PC-9 (cell line): ENCODE measurements around the gene FAM120B. TPM values are rescaled to one million over a fixed set of nuclear protein-coding genes. Genes with fewer than 3 reads are reported as not detected.

Experiments
- BruUV-seq: library from RNA; stranded (reverse); fragments of 400-500 nt; replicated peaks from 2 replicates; lab custom pipeline; 2021; lab: Mats Ljungman, UMichigan
- CTCF ChIA-PET: fragments of 300-600 bp; sonication (Branson Sonifier 250); formaldehyde crosslinking; loops from one replicate; lab custom pipeline; 2022; ENCODE audit warnings: antibody characterized with exemption; lab: Charles Lee
- POLR2A ChIA-PET: fragments of 300-600 bp; sonication (Branson Sonifier 250); formaldehyde crosslinking; loops from one replicate; lab custom pipeline; 2022; ENCODE audit warnings: antibody characterized with exemption; ENCODE audit not compliant: unreplicated experiment; lab: Charles Lee
- DNase-seq, 2 experiments: peaks; one replicate each; pipeline versions ENCODE4 v3.0.0 to v3.0.0-alpha.2; 2015 to 2022; ENCODE audit warnings: mixed read lengths in 1 of 2
- H2AFZ ChIP-seq: fragments of 200-600 bp; sonication (generic); 2 replicates; pipeline ENCODE4 v1.8.1; 2017; ENCODE audit warnings: antibody characterized with exemption
- H3F3A ChIP-seq: fragments of 200-600 bp; sonication (generic); 2 replicates; pipeline ENCODE4 v1.8.1; 2017; ENCODE audit warnings: antibody characterized with exemption, mild to moderate bottlenecking, low read depth; ENCODE audit not compliant: insufficient read depth
- H3K27ac ChIP-seq: fragments of 200-600 bp; sonication (generic); 2 replicates; pipeline ENCODE4 v1.6.1; 2016; ENCODE audit warnings: mixed run types
- H3K27me3 ChIP-seq: fragments of 200-600 bp; sonication (generic); 2 replicates; pipeline ENCODE4 v1.6.1; 2016; ENCODE audit warnings: low read depth, mixed run types; ENCODE audit not compliant: insufficient read depth
- H3K36me3 ChIP-seq: fragments of 200-600 bp; sonication (generic); 2 replicates; pipeline ENCODE4 v1.6.1; 2016; ENCODE audit warnings: low read depth, mixed run types
- H3K4me1 ChIP-seq: fragments of 200-600 bp; sonication (generic); replicated peaks from 2 replicates; pipeline ENCODE4 v1.6.1; 2016; ENCODE audit warnings: mixed run types; ENCODE audit not compliant: insufficient read depth
- H3K4me2 ChIP-seq: fragments of 200-600 bp; sonication (generic); 2 replicates; pipeline ENCODE4 v1.6.1; 2017; ENCODE audit warnings: mixed run types
- H3K4me3 ChIP-seq: fragments of 200-600 bp; sonication (generic); 2 replicates; pipeline ENCODE4 v1.6.1; 2016; ENCODE audit warnings: mixed run types
- H3K79me2 ChIP-seq: fragments of 200-600 bp; sonication (generic); 2 replicates; pipeline ENCODE4 v1.6.1; 2017; ENCODE audit warnings: low read depth, mixed run types
- H3K9me2 ChIP-seq: fragments of 200-600 bp; sonication (generic); 2 replicates; pipeline ENCODE4 v1.8.1; 2017; ENCODE audit warnings: mild to moderate bottlenecking; ENCODE audit not compliant: insufficient read depth
- H3K9me3 ChIP-seq: fragments of 200-600 bp; sonication (generic); 2 replicates; pipeline ENCODE4 v1.8.1; 2016; ENCODE audit warnings: low read depth; ENCODE audit not compliant: insufficient read depth
- H4K20me1 ChIP-seq: fragments of 200-600 bp; sonication (generic); 2 replicates; pipeline ENCODE4 v1.8.1; 2017; ENCODE audit not compliant: insufficient read depth
- EZH2 ChIP-seq: fragments of 200-600 bp; sonication (generic); IDR thresholded peaks from 2 replicates; pipeline ENCODE4 v1.8.0; 2017; ENCODE audit warnings: antibody characterized with exemption, low read depth
- intact Hi-C: fragments of 100-400 bp; cut with micrococcal nuclease; formaldehyde crosslinking; loops from one replicate; pipeline ENCODE4 v1.10.0; 2022; ENCODE audit not compliant: unreplicated experiment
- total RNA-seq: library from RNA; stranded (reverse); gene quantifications from 2 replicates; pipeline ENCODE4 v1.2.3, GENCODE V29; 2021
- TF ChIP-seq, protein P1 (sequence below): fragments of 200-600 bp; sonication (generic); conservative IDR thresholded peaks from 2 replicates; pipeline ENCODE4 v1.6.1; 2017; ENCODE audit warnings: mixed run types, antibody characterized with exemption, mild to moderate bottlenecking, moderate library complexity

FAM120B gene
- total RNA-seq, 1 experiment from 2014 or later: 14.3 TPM

DNA sequence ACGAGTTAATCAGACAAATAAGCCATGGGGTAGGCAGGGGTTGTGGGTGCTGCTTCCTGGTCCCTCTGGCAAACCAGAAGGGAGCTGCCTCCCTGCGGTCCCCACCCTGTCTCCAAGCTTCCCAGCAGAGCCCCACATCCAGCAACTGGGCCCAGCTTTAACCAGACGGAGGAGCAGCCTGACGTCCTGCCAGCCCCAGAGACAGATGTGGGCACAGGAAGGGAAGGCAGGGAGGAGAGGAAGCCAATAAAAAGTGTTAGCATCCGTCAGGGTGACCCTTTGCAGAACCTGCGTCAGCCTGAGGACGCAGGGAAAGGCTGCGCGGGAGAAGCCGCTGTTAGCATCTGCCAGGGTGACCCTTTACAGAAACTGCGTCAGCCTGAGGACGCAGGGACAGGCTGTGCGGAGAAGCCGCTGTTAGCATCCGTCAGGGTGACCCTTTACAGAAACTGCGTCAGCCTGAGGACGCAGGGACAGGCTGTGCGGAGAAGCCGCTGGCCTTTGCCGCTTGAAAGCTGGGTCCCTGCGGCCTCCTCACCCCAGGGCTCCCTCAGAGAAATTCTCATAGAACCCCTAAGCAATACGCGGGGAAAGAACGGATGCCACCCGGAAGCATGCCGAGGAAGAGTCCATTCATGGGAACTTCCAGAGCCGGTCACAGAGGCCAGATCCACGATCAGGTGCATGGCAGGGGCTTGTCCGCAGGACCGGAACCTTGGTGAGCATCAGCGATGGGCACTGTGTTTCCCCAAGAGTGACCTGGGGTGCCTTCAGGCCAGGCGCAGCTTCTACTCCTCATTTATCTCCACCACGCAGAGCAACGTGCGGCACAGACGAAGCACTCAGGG lies 31.6 kb upstream of the FAM120B start:
- intact Hi-C loops: no loop called here
- no peaks in the 10 kb centered on the region for H3K9me2 ChIP-seq
- H3K27ac ChIP-seq: no peak overlapping the region
- H3K9me3 ChIP-seq: no peaks in the 10 kb centered on the region
- no peaks in the 10 kb centered on the region for H3K36me3 ChIP-seq
- no peaks in the 10 kb centered on the region for H3K4me1 ChIP-seq
- H3K4me3 ChIP-seq: no peak overlapping the region
- CTCF ChIA-PET: no interaction called here
- no peak overlapping the region for H3K4me2 ChIP-seq
- H2AFZ ChIP-seq: no peak overlapping the region
- POLR2A ChIA-PET: no interaction called here
- H3F3A ChIP-seq: no peaks in the 10 kb centered on the region
- peaks cover 81% of the 10 kb centered on the region for H3K27me3 ChIP-seq
- BruUV-seq: no TSS peak
- no peaks in the 10 kb centered on the region for H3K79me2 ChIP-seq
- TF ChIP-seq, protein P1, sequence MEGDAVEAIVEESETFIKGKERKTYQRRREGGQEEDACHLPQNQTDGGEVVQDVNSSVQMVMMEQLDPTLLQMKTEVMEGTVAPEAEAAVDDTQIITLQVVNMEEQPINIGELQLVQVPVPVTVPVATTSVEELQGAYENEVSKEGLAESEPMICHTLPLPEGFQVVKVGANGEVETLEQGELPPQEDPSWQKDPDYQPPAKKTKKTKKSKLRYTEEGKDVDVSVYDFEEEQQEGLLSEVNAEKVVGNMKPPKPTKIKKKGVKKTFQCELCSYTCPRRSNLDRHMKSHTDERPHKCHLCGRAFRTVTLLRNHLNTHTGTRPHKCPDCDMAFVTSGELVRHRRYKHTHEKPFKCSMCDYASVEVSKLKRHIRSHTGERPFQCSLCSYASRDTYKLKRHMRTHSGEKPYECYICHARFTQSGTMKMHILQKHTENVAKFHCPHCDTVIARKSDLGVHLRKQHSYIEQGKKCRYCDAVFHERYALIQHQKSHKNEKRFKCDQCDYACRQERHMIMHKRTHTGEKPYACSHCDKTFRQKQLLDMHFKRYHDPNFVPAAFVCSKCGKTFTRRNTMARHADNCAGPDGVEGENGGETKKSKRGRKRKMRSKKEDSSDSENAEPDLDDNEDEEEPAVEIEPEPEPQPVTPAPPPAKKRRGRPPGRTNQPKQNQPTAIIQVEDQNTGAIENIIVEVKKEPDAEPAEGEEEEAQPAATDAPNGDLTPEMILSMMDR: no peak
- TF ChIP-seq EZH2: no peak
- no peaks in the 10 kb centered on the region for H4K20me1 ChIP-seq
- DNase-seq: no peak

GRCh38 chr6:170276369-170277057 lies 30.0 kb upstream of the FAM120B start:
- H3F3A ChIP-seq: no peaks in the 10 kb centered on the region
- TF ChIP-seq EZH2: no peak
- TF ChIP-seq, protein P1: no peak
- H3K9me3 ChIP-seq: no peaks in the 10 kb centered on the region
- H3K36me3 ChIP-seq: no peaks in the 10 kb centered on the region
- peaks cover 88% of the 10 kb centered on the region for H3K27me3 ChIP-seq
- ChIA-PET CTCF (no interaction called here), POLR2A (no interaction called here)
- BruUV-seq: no TSS peak
- no peak for DNase-seq
- H3K4me1 ChIP-seq: no peaks in the 10 kb centered on the region
- no peak overlapping the region for H3K4me2 ChIP-seq
- H3K27ac ChIP-seq: no peak overlapping the region
- intact Hi-C loops: no loop called here
- H2AFZ ChIP-seq: no peak overlapping the region
- H4K20me1 ChIP-seq: no peaks in the 10 kb centered on the region
- H3K79me2 ChIP-seq: no peaks in the 10 kb centered on the region
- no peak overlapping the region for H3K4me3 ChIP-seq
- no peaks in the 10 kb centered on the region for H3K9me2 ChIP-seq

DNA sequence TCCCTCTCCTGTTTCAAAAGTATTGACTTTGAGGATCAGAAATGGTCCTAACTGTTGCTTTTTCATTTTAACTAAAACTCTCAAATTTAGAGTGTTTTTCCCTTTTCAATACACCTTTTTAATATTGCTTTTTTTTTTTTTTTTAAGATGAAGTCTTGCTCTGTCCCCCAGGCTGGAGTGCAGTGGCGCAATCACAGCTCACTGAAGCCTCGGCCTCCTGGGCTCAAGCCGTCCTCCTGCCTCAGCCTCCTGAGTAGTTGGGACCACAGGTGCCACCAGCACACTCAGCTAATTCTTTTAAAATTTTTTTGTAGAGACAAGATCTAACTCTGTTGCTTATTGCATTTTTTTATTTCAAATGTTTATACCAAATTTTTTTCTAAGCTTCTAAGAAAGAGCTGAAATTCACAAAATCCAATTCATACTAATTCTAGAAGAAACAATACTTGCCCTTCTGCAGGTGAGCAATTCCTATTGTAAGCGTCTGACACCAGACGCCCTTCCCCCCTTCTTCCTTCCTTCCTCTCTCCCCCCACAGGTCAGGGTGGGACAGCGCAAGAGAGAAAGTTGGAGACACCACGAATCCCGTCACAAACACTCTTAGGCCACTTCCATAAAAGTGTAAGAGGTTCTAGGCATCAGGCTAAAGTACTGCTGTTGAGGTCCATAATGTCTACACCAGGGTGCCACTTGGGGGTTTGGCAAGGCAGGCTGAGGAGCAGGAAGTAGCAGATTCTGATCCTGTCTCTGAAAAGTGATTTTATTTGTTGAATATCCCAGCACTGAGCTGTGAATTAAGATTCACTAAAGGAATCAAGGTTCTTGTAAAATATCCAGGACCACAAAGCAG lies 28.4 kb upstream of the FAM120B start:
- Histone ChIP-seq H3K79me2 (no peaks in the 10 kb centered on the region), H3K27me3 (peaks cover 85% of the 10 kb centered on the region), H3K36me3 (no peaks in the 10 kb centered on the region), H3K4me1 (no peaks in the 10 kb centered on the region), H3F3A (no peaks in the 10 kb centered on the region), H3K4me3 (no peak overlapping the region), H3K27ac (no peak overlapping the region), H3K9me3 (no peaks in the 10 kb centered on the region), H3K4me2 (no peak overlapping the region), H4K20me1 (no peaks in the 10 kb centered on the region), H3K9me2 (no peaks in the 10 kb centered on the region), H2AFZ (no peak overlapping the region)
- CTCF ChIA-PET: no interaction called here
- TF ChIP-seq, protein P1: no peak
- no peak for TF ChIP-seq EZH2
- no peak for DNase-seq
- intact Hi-C loops: no loop called here
- BruUV-seq: no TSS peak
- POLR2A ChIA-PET: no interaction called here
